ENCODE results near the gene ANKRD13A.
"Not testable (repeated sequence)": the region's sequence is repeated elsewhere in the genome, so short reads cannot be mapped to it uniquely, and the experiment has no call there.

Gene ANKRD13A

GRCh38 chr12:110072636-110073035, 73.4 kb downstream of the ANKRD13A start:
- H3K23ac ChIP-seq (ENCODE audit: low read length in 2 of 2); H2BK120ac ChIP-seq (ENCODE audit: low read depth, low read length); H2BK12ac ChIP-seq (ENCODE audit: low read length in 2 of 2); H3K79me1 ChIP-seq (replicated peaks; ENCODE audit: low read length, poor library complexity, severe bottlenecking); H3K18ac ChIP-seq (ENCODE audit: low read depth in 1 of 2, low read length in 2 of 2); H4K8ac ChIP-seq (ENCODE audit: low read length); H2BK15ac ChIP-seq (ENCODE audit: low read depth, poor library complexity, severe bottlenecking); H3K4me2 ChIP-seq (ENCODE audit: low read length, poor library complexity, severe bottlenecking); H3K36me3 ChIP-seq (ENCODE audit: control insufficient read depth in 1 of 2, insufficient read depth in 2 of 2, low read depth in 1 of 2, low read length in 2 of 2); H3K14ac ChIP-seq (ENCODE audit: low read length in 2 of 2); H2AFZ ChIP-seq (ENCODE audit: low read depth, low read length); H4K91ac ChIP-seq (ENCODE audit: low read length); H3K9me3 ChIP-seq (ENCODE audit: control insufficient read depth, low read length); H2AK5ac ChIP-seq (ENCODE audit: low read length, severe bottlenecking); H3K4me1 ChIP-seq (ENCODE audit: control insufficient read depth, insufficient read depth, low read depth, low read length); DNase-seq; H3K27ac ChIP-seq (ENCODE audit: low read length, poor library complexity, severe bottlenecking); H2BK5ac ChIP-seq (ENCODE audit: low read depth, low read length, poor library complexity, severe bottlenecking); H3K4ac ChIP-seq (ENCODE audit: low read depth in 1 of 2, low read length in 2 of 2): not testable (repeated sequence)
- H3K27me3 ChIP-seq (ENCODE audit: control insufficient read depth in 1 of 2, insufficient read depth in 1 of 2, low read length in 2 of 2) = peaks cover 0 to 11% of the 10 kb centered on the region in 2 experiments
- H3K9ac ChIP-seq (ENCODE audit: low read length) = peak overlapping the region; percentile 67
- WGBS = 88% methylated on average over 6 of the region's 9 CpGs
- peak overlapping the region in 1 of 2 experiments; percentile 76 for H3K4me3 ChIP-seq (ENCODE audit: insufficient read depth in 1 of 2, low read depth in 1 of 2, low read length in 2 of 2)

GRCh38 chr12:110073049-110073831, 74.0 kb downstream of the ANKRD13A start:
- Histone ChIP-seq H3K4me1 (ENCODE audit: control insufficient read depth, insufficient read depth, low read depth, low read length) (peaks cover 1% of the 10 kb centered on the region), H2BK5ac (ENCODE audit: low read depth, low read length, poor library complexity, severe bottlenecking) (peak overlapping the region; percentile 19), H3K9me3 (ENCODE audit: control insufficient read depth, low read length) (no peaks in the 10 kb centered on the region), H3K36me3 (ENCODE audit: control insufficient read depth in 1 of 2, insufficient read depth in 2 of 2, low read depth in 1 of 2, low read length in 2 of 2) (no peaks in the 10 kb centered on the region), H3K9ac (ENCODE audit: low read length) (peak overlapping the region; percentile 67), H4K91ac (ENCODE audit: low read length) (no peak overlapping the region), H2BK120ac (ENCODE audit: low read depth, low read length) (no peak overlapping the region), H2AFZ (ENCODE audit: low read depth, low read length) (no peak overlapping the region), H2BK12ac (ENCODE audit: low read length in 2 of 2) (no peak overlapping the region), H3K27ac (ENCODE audit: low read length, poor library complexity, severe bottlenecking) (no peak overlapping the region), H4K8ac (ENCODE audit: low read length) (no peak overlapping the region), H3K14ac (ENCODE audit: low read length in 2 of 2) (no peak overlapping the region), H3K4me3 (ENCODE audit: insufficient read depth in 1 of 2, low read depth in 1 of 2, low read length in 2 of 2) (peak overlapping the region in 1 of 2 experiments; percentile 76), H3K18ac (ENCODE audit: low read depth in 1 of 2, low read length in 2 of 2) (no peak overlapping the region), H3K79me1 (replicated peaks; ENCODE audit: low read length, poor library complexity, severe bottlenecking) (no peaks in the 10 kb centered on the region), H3K27me3 (ENCODE audit: control insufficient read depth in 1 of 2, insufficient read depth in 1 of 2, low read length in 2 of 2) (peaks cover 0 to 11% of the 10 kb centered on the region in 2 experiments), H3K4ac (ENCODE audit: low read depth in 1 of 2, low read length in 2 of 2) (no peak overlapping the region), H2AK5ac (ENCODE audit: low read length, severe bottlenecking) (no peak overlapping the region), H3K4me2 (ENCODE audit: low read length, poor library complexity, severe bottlenecking) (no peak overlapping the region), H2BK15ac (ENCODE audit: low read depth, poor library complexity, severe bottlenecking) (no peak overlapping the region), H3K23ac (ENCODE audit: low read length in 2 of 2) (no peak overlapping the region)
- no peak for DNase-seq
- WGBS = 83% methylated on average over 19 of the region's 19 CpGs

GRCh38 chr12:110074089-110074488, 74.9 kb downstream of the ANKRD13A start:
- Histone ChIP-seq H2BK12ac (ENCODE audit: low read length in 2 of 2) (no peak overlapping the region), H3K23ac (ENCODE audit: low read length in 2 of 2) (no peak overlapping the region), H3K4me3 (ENCODE audit: insufficient read depth in 1 of 2, low read depth in 1 of 2, low read length in 2 of 2) (no peak overlapping the region), H3K4me2 (ENCODE audit: low read length, poor library complexity, severe bottlenecking) (no peak overlapping the region), H3K4ac (ENCODE audit: low read depth in 1 of 2, low read length in 2 of 2) (no peak overlapping the region), H2BK5ac (ENCODE audit: low read depth, low read length, poor library complexity, severe bottlenecking) (no peak overlapping the region), H3K27me3 (ENCODE audit: control insufficient read depth in 1 of 2, insufficient read depth in 1 of 2, low read length in 2 of 2) (peaks cover 0 to 11% of the 10 kb centered on the region in 2 experiments), H4K91ac (ENCODE audit: low read length) (no peak overlapping the region), H2AK5ac (ENCODE audit: low read length, severe bottlenecking) (no peak overlapping the region), H2BK15ac (ENCODE audit: low read depth, poor library complexity, severe bottlenecking) (no peak overlapping the region), H3K4me1 (ENCODE audit: control insufficient read depth, insufficient read depth, low read depth, low read length) (peaks cover 1% of the 10 kb centered on the region), H3K9ac (ENCODE audit: low read length) (no peak overlapping the region), H3K27ac (ENCODE audit: low read length, poor library complexity, severe bottlenecking) (no peak overlapping the region), H3K9me3 (ENCODE audit: control insufficient read depth, low read length) (no peaks in the 10 kb centered on the region), H3K36me3 (ENCODE audit: control insufficient read depth in 1 of 2, insufficient read depth in 2 of 2, low read depth in 1 of 2, low read length in 2 of 2) (no peaks in the 10 kb centered on the region), H2BK120ac (ENCODE audit: low read depth, low read length) (no peak overlapping the region), H3K79me1 (replicated peaks; ENCODE audit: low read length, poor library complexity, severe bottlenecking) (no peaks in the 10 kb centered on the region), H2AFZ (ENCODE audit: low read depth, low read length) (no peak overlapping the region), H3K18ac (ENCODE audit: low read depth in 1 of 2, low read length in 2 of 2) (peak overlapping the region in 1 of 2 experiments; percentile 17), H4K8ac (ENCODE audit: low read length) (no peak overlapping the region), H3K14ac (ENCODE audit: low read length in 2 of 2) (no peak overlapping the region)
- no peak for DNase-seq
- 91% methylated on average over 5 of the region's 5 CpGs for WGBS

- no peak for DNase-seq
- Histone ChIP-seq H2AK5ac (ENCODE audit: low read length, severe bottlenecking) (no peak overlapping the region), H3K18ac (ENCODE audit: low read depth in 1 of 2, low read length in 2 of 2) (no peak overlapping the region), H3K79me1 (replicated peaks; ENCODE audit: low read length, poor library complexity, severe bottlenecking) (no peaks in the 10 kb centered on the region), H3K9me3 (ENCODE audit: control insufficient read depth, low read length) (no peaks in the 10 kb centered on the region), H3K4me3 (ENCODE audit: insufficient read depth in 1 of 2, low read depth in 1 of 2, low read length in 2 of 2) (no peak overlapping the region), H3K36me3 (ENCODE audit: control insufficient read depth in 1 of 2, insufficient read depth in 2 of 2, low read depth in 1 of 2, low read length in 2 of 2) (no peaks in the 10 kb centered on the region), H2BK5ac (ENCODE audit: low read depth, low read length, poor library complexity, severe bottlenecking) (no peak overlapping the region), H3K4me2 (ENCODE audit: low read length, poor library complexity, severe bottlenecking) (no peak overlapping the region), H4K91ac (ENCODE audit: low read length) (no peak overlapping the region), H3K23ac (ENCODE audit: low read length in 2 of 2) (no peak overlapping the region), H3K27ac (ENCODE audit: low read length, poor library complexity, severe bottlenecking) (no peak overlapping the region), H3K4ac (ENCODE audit: low read depth in 1 of 2, low read length in 2 of 2) (no peak overlapping the region), H2BK15ac (ENCODE audit: low read depth, poor library complexity, severe bottlenecking) (no peak overlapping the region), H4K8ac (ENCODE audit: low read length) (no peak overlapping the region), H3K14ac (ENCODE audit: low read length in 2 of 2) (no peak overlapping the region), H3K27me3 (ENCODE audit: control insufficient read depth in 1 of 2, insufficient read depth in 1 of 2, low read length in 2 of 2) (peaks cover 0 to 11% of the 10 kb centered on the region in 2 experiments), H2BK12ac (ENCODE audit: low read length in 2 of 2) (no peak overlapping the region), H3K4me1 (ENCODE audit: control insufficient read depth, insufficient read depth, low read depth, low read length) (peaks cover 1% of the 10 kb centered on the region), H2AFZ (ENCODE audit: low read depth, low read length) (no peak overlapping the region), H2BK120ac (ENCODE audit: low read depth, low read length) (no peak overlapping the region), H3K9ac (ENCODE audit: low read length) (no peak overlapping the region)
- 86% methylated on average over 1 of the region's 1 CpG for WGBS
These were observed 76.7 kb downstream of the ANKRD13A start for GRCh38 chr12:110075880-110076279.

Data from mesenchymal stem cell (in vitro differentiated cells and primary cell).